Loucy (cell line): ENCODE measurements around the gene SON.
A peak's percentile ranks its signal among the peaks of the same experiment; 100 is the strongest.

Experiments
- H2AFZ ChIP-seq: fragments of 200-600 bp; sonication (generic); 2 replicates; pipeline ENCODE4 v1.6.0; 2016; ENCODE audit warnings: antibody characterized with exemption, mild to moderate bottlenecking, low read length, moderate library complexity
- H3F3A ChIP-seq: fragments of 200-600 bp; 2 replicates; pipeline ENCODE4 v1.6.0; 2016; ENCODE audit warnings: antibody characterized with exemption, low read depth, mild to moderate bottlenecking
- H3K27me3 ChIP-seq: fragments of 200-600 bp; sonication (generic); 2 replicates; pipeline ENCODE4 v1.6.1; 2014; ENCODE audit warnings: low read length, mild to moderate bottlenecking; ENCODE audit not compliant: insufficient read depth, poor library complexity, severe bottlenecking
- H3K36me3 ChIP-seq: fragments of 200-600 bp; sonication (generic); 2 replicates; pipeline ENCODE4 v1.6.1; 2016; ENCODE audit warnings: low read length; ENCODE audit not compliant: insufficient read depth
- H3K4me1 ChIP-seq: fragments of 200-600 bp; sonication (generic); 2 replicates; pipeline ENCODE4 v1.5.1; 2014; ENCODE audit warnings: low read length, mild to moderate bottlenecking; ENCODE audit not compliant: insufficient read depth, poor library complexity, severe bottlenecking
- H3K4me2 ChIP-seq: fragments of 200-600 bp; sonication (generic); 2 replicates; pipeline ENCODE4 v1.6.0; 2014; ENCODE audit warnings: antibody characterized with exemption, low read length, low read depth, mild to moderate bottlenecking; ENCODE audit not compliant: poor library complexity, severe bottlenecking
- H3K4me3 ChIP-seq: fragments of 200-600 bp; sonication (generic); 2 replicates; pipeline ENCODE4 v1.5.1; 2014; ENCODE audit warnings: low read length, mild to moderate bottlenecking, mixed read lengths; ENCODE audit not compliant: poor library complexity, severe bottlenecking
- H3K79me2 ChIP-seq: fragments of 200-600 bp; sonication (generic); 2 replicates; pipeline ENCODE4 v1.6.1; 2014; ENCODE audit warnings: low read length; ENCODE audit not compliant: insufficient read depth
- H3K9ac ChIP-seq: fragments of 200-600 bp; sonication (generic); 2 replicates; pipeline ENCODE4 v1.6.0; 2014; ENCODE audit warnings: mild to moderate bottlenecking, low read depth, low read length, moderate library complexity; ENCODE audit not compliant: poor library complexity, severe bottlenecking
- H3K9me2 ChIP-seq: fragments of 200-600 bp; sonication (generic); replicated peaks from 2 replicates; pipeline ENCODE4 v1.6.1; 2016; ENCODE audit warnings: low read depth, low read length, mixed read lengths
- H3K9me3 ChIP-seq: fragments of 200-600 bp; sonication (generic); 2 replicates; pipeline ENCODE4 v1.6.1; 2014; ENCODE audit warnings: mild to moderate bottlenecking, antibody characterized with exemption, low read length, low read depth; ENCODE audit not compliant: insufficient read depth
- H4K20me1 ChIP-seq: fragments of 200-600 bp; sonication (generic); 2 replicates; pipeline ENCODE4 v1.6.0; 2014; ENCODE audit warnings: antibody characterized with exemption, low read length, mild to moderate bottlenecking; ENCODE audit not compliant: insufficient read depth, poor library complexity, severe bottlenecking
- CTCF ChIP-seq: fragments of 200-600 bp; sonication (generic); conservative IDR thresholded peaks from 2 replicates; pipeline ENCODE4 v1.5.1; 2014; ENCODE audit warnings: mild to moderate bottlenecking, antibody characterized with exemption, low read length
- EZH2phosphoT487 ChIP-seq: fragments of 200-600 bp; IDR thresholded peaks from 2 replicates; pipeline ENCODE4 v1.6.1; 2018; ENCODE audit warnings: antibody characterized with exemption, mild to moderate bottlenecking, moderate library complexity, borderline replicate concordance

SON gene

GRCh38 chr21:33551664-33552063 is 8.8 kb downstream of the SON start:
- Histone ChIP-seq H3K9ac (no peak overlapping the region), H3K4me1 (peaks cover 39% of the 10 kb centered on the region), H3K4me2 (no peak overlapping the region), H3K9me3 (no peaks in the 10 kb centered on the region), H3F3A (no peaks in the 10 kb centered on the region), H2AFZ (no peak overlapping the region), H3K9me2 (no peaks in the 10 kb centered on the region), H3K27me3 (no peaks in the 10 kb centered on the region), H3K36me3 (peaks cover 92% of the 10 kb centered on the region), H4K20me1 (peaks cover 96% of the 10 kb centered on the region), H3K4me3 (no peak overlapping the region), H3K79me2 (peaks cover 100% of the 10 kb centered on the region)
- no peak for TF ChIP-seq EZH2phosphoT487
- no peak for TF ChIP-seq CTCF

- Histone ChIP-seq H3K4me1 (peaks cover 43% of the 10 kb centered on the region), H3K9me2 (no peaks in the 10 kb centered on the region), H4K20me1 (peaks cover 96% of the 10 kb centered on the region), H3K79me2 (peaks cover 100% of the 10 kb centered on the region), H3K9ac (no peak overlapping the region), H2AFZ (no peak overlapping the region), H3K4me2 (no peak overlapping the region), H3K27me3 (no peaks in the 10 kb centered on the region), H3K36me3 (peaks cover 94% of the 10 kb centered on the region), H3K4me3 (no peak overlapping the region), H3K9me3 (no peaks in the 10 kb centered on the region), H3F3A (no peaks in the 10 kb centered on the region)
- TF ChIP-seq CTCF (no peak), EZH2phosphoT487 (no peak)
Observed at GRCh38 chr21:33552093-33552998, 9.5 kb downstream of the SON start.

- Histone ChIP-seq H4K20me1 (peaks cover 98% of the 10 kb centered on the region), H3K79me2 (peaks cover 100% of the 10 kb centered on the region), H3K4me2 (peak overlapping the region; percentile 49), H3K9me2 (no peaks in the 10 kb centered on the region), H3K4me3 (no peak overlapping the region), H3F3A (no peaks in the 10 kb centered on the region), H3K9me3 (no peaks in the 10 kb centered on the region), H3K4me1 (peaks cover 40% of the 10 kb centered on the region), H3K9ac (no peak overlapping the region), H3K36me3 (peaks cover 96% of the 10 kb centered on the region), H2AFZ (no peak overlapping the region), H3K27me3 (no peaks in the 10 kb centered on the region)
- TF ChIP-seq EZH2phosphoT487 (no peak), CTCF (no peak)
Observed at GRCh38 chr21:33552999-33553598, 10.3 kb downstream of the SON start.
